K562 (cell line): Measurements from ENCODE around the gene ZNF618. TPM values are rescaled to one million over a fixed set of nuclear protein-coding genes. Genes with fewer than 3 reads are reported as not detected.

Experiments used
- CEBPB ChIP-seq: fragments of 450-650 bp; IDR thresholded peaks from 2 replicates; pipeline ENCODE4 v1.6.1; 2016; ENCODE audit warnings: missing genetic modification characterization, missing compliant biosample characterization
- CSDE1 ChIP-seq, 2 experiments: fragments of 450-650 bp; IDR thresholded peaks; 2 replicates each; pipeline ENCODE4 v1.6.1; 2016; ENCODE audit warnings: mild to moderate bottlenecking in 1 of 2
- ELF1 ChIP-seq: fragments of 200-800 bp; sonication (Bioruptor generic); IDR thresholded peaks from 2 replicates; pipeline ENCODE4 v1.6.1; 2016; ENCODE audit warnings: missing genetic modification characterization, missing compliant biosample characterization
- HSF4 ChIP-seq: fragments of 250-450 bp; sonication (Bioruptor Pico); IDR thresholded peaks from 2 replicates; pipeline ENCODE4 v2.1.2; 2022; ENCODE audit warnings: mild to moderate bottlenecking, moderate library complexity, borderline replicate concordance
- RBFOX2 ChIP-seq: fragments of 200-400 bp; formaldehyde crosslinking; IDR thresholded peaks from 2 replicates; pipeline ENCODE4 v1.6.1; 2017; ENCODE audit warnings: low read depth, mild to moderate bottlenecking, low read length, moderate library complexity
- SP2 ChIP-seq: IDR thresholded peaks from 2 replicates; pipeline ENCODE4 v1.6.1; 2011; ENCODE audit warnings: mild to moderate bottlenecking, low read depth, low read length, moderate library complexity; ENCODE audit not compliant: poor library complexity, severe bottlenecking; ENCODE audit errors: extremely low read depth
- STAT5B ChIP-seq: fragments of 250-450 bp; sonication (Bioruptor Pico); IDR thresholded peaks from 2 replicates; pipeline ENCODE4 v1.8.0; 2021; ENCODE audit warnings: mild to moderate bottlenecking, inconsistent platforms
- TSC22D4 ChIP-seq: fragments of 450-650 bp; IDR thresholded peaks from 2 replicates; pipeline ENCODE4 v1.6.1; 2016; ENCODE audit warnings: missing genetic modification characterization, missing biosample characterization, control low read depth
- ZBTB8A ChIP-seq: fragments of 450-650 bp; IDR thresholded peaks from 2 replicates; pipeline ENCODE4 v1.6.1; 2018; ENCODE audit warnings: mild to moderate bottlenecking, moderate library complexity; ENCODE audit not compliant: partially characterized antibody
- ZNF444 ChIP-seq: fragments of 250-450 bp; sonication (Bioruptor Pico); IDR thresholded peaks from 2 replicates; pipeline ENCODE4 v1.4.0; 2020; ENCODE audit warnings: mild to moderate bottlenecking, moderate library complexity
- ZNF551 ChIP-seq: fragments of 250-450 bp; sonication (Bioruptor Pico); IDR thresholded peaks from 2 replicates; pipeline ENCODE4 v1.5.0; 2021; ENCODE audit warnings: mild to moderate bottlenecking, moderate library complexity
- ZNF586 ChIP-seq: fragments of 450-650 bp; formaldehyde crosslinking; conservative IDR thresholded peaks from 2 replicates; pipeline ENCODE4 v1.4.0; 2020; ENCODE audit warnings: mild to moderate bottlenecking, moderate library complexity
- polyA plus RNA-seq, 8 experiments: library from polyadenylated mRNA; depleted of rRNA in 4 of 8; stranded (reverse) in 5 of 8; unstranded in 3 of 8; fragments of >200 nt; fragmentation: Nextera tagmentation in 2 of 8; fragmentation: Illumina TruSeq in 1 of 8; extraction: Ambion mirVana in 2 of 8; extraction: Trizol in 1 of 8; gene quantifications; 2 replicates each; pipeline versions ENCODE4 v1.2.1 to v1.2.3, GENCODE V29; 2011 to 2014; ENCODE audit warnings: inconsistent platforms in 1 of 8, missing spikeins in 1 of 8
- total RNA-seq, 7 experiments: library from RNA; depleted of rRNA in 6 of 7; stranded (reverse); fragments of >200 nt in 6 of 7; fragmentation: Illumina TruSeq in 2 of 7; extraction: Trizol in 2 of 7; gene quantifications; 2 replicates each; pipeline versions ENCODE4 v1.2.1 to v1.2.3, GENCODE V29; 2011 to 2021; ENCODE audit warnings: low replicate concordance in 1 of 7
- TF ChIP-seq, protein P1 (sequence below): sonication (generic); formaldehyde crosslinking; IDR thresholded peaks from 2 replicates; pipeline ENCODE4 v1.8.1; 2023; ENCODE audit warnings: mild to moderate bottlenecking, missing genetic modification reagents
- TF ChIP-seq, protein P2 (sequence below): fragments of 450-650 bp; formaldehyde crosslinking; conservative IDR thresholded peaks from 2 replicates; pipeline ENCODE4 v1.4.0; 2022; ENCODE audit warnings: mild to moderate bottlenecking, missing genetic modification characterization
- TF ChIP-seq, protein P3 (sequence below): fragments of 250-450 bp; sonication (Bioruptor Pico); IDR thresholded peaks from 2 replicates; pipeline ENCODE4 v1.4.0; 2020; ENCODE audit warnings: mild to moderate bottlenecking, moderate library complexity, borderline replicate concordance

Gene ZNF618
- total and polyA plus RNA-seq, 9 of the 15 experiments (the other 6 are each of a cell fraction or from before 2014, with no cell fraction given), result 0.08 to 13.7 (median 3.4) TPM

DNA sequence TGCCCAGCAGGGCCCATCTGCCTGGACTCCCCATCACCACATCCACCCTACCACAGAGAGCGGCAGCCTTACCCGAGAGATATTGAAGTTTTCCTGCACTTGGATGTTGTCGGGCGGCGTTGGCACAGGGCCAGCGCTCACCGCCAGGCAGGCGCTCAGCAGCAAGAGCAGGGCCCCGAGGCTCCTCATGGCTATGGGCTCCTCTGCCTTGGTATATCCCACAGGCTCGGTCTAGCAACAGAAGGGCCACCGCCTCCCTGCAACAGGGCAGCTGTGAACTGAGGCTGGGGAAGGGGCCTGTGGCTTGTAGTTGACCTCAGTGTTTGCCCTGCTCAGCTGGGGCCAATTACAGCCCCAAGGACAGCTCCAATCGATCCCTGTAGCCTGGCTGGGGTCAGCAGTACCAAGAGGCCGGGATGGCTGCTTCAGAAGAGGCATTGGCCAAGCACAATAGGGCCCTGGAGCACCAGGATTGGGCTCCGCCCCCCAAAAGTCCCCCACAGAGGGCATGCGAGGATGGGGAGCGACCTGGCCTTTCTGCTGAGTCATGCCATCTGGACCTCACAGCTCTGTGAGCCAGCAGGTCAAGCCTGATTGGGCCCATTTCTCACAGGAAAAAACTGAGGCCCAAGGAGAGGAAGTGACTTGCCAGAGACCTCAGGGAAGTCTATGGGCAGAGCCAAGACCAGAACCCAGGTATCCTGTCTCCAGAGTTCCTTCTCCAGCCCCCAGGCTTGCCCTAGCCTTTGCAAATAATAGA, 202.1 kb downstream of the ZNF618 start, which contains the start of gene AMBP (continued):
- TF ChIP-seq, protein P1, sequence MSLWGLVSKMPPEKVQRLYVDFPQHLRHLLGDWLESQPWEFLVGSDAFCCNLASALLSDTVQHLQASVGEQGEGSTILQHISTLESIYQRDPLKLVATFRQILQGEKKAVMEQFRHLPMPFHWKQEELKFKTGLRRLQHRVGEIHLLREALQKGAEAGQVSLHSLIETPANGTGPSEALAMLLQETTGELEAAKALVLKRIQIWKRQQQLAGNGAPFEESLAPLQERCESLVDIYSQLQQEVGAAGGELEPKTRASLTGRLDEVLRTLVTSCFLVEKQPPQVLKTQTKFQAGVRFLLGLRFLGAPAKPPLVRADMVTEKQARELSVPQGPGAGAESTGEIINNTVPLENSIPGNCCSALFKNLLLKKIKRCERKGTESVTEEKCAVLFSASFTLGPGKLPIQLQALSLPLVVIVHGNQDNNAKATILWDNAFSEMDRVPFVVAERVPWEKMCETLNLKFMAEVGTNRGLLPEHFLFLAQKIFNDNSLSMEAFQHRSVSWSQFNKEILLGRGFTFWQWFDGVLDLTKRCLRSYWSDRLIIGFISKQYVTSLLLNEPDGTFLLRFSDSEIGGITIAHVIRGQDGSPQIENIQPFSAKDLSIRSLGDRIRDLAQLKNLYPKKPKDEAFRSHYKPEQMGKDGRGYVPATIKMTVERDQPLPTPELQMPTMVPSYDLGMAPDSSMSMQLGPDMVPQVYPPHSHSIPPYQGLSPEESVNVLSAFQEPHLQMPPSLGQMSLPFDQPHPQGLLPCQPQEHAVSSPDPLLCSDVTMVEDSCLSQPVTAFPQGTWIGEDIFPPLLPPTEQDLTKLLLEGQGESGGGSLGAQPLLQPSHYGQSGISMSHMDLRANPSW, result no peak
- no peak for TF ChIP-seq ZBTB8A
- TF ChIP-seq CSDE1 (IDR thresholded peaks at IDR 0.05), result no peak
- no peak for TF ChIP-seq RBFOX2
- TF ChIP-seq CEBPB (tag), result no peak
- TF ChIP-seq HSF4 (CRISPR knock-in tag), result no peak
- no peak for TF ChIP-seq STAT5B
- TF ChIP-seq, protein P2, sequence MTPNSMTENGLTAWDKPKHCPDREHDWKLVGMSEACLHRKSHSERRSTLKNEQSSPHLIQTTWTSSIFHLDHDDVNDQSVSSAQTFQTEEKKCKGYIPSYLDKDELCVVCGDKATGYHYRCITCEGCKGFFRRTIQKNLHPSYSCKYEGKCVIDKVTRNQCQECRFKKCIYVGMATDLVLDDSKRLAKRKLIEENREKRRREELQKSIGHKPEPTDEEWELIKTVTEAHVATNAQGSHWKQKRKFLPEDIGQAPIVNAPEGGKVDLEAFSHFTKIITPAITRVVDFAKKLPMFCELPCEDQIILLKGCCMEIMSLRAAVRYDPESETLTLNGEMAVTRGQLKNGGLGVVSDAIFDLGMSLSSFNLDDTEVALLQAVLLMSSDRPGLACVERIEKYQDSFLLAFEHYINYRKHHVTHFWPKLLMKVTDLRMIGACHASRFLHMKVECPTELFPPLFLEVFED (CRISPR knock-in tag), result no peak
- TF ChIP-seq, protein P3, sequence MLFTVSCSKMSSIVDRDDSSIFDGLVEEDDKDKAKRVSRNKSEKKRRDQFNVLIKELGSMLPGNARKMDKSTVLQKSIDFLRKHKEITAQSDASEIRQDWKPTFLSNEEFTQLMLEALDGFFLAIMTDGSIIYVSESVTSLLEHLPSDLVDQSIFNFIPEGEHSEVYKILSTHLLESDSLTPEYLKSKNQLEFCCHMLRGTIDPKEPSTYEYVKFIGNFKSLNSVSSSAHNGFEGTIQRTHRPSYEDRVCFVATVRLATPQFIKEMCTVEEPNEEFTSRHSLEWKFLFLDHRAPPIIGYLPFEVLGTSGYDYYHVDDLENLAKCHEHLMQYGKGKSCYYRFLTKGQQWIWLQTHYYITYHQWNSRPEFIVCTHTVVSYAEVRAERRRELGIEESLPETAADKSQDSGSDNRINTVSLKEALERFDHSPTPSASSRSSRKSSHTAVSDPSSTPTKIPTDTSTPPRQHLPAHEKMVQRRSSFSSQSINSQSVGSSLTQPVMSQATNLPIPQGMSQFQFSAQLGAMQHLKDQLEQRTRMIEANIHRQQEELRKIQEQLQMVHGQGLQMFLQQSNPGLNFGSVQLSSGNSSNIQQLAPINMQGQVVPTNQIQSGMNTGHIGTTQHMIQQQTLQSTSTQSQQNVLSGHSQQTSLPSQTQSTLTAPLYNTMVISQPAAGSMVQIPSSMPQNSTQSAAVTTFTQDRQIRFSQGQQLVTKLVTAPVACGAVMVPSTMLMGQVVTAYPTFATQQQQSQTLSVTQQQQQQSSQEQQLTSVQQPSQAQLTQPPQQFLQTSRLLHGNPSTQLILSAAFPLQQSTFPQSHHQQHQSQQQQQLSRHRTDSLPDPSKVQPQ, result no peak
- no peak for TF ChIP-seq TSC22D4 (tag)
- no peak for TF ChIP-seq ELF1
- no peak for TF ChIP-seq ZNF586 (CRISPR knock-in tag)
- no peak for TF ChIP-seq SP2
- TF ChIP-seq ZNF444 (CRISPR knock-in tag), result no peak
- no peak for TF ChIP-seq ZNF551 (CRISPR knock-in tag)
